ENCODE data around the gene COL4A2.

COL4A2 gene

DNA sequence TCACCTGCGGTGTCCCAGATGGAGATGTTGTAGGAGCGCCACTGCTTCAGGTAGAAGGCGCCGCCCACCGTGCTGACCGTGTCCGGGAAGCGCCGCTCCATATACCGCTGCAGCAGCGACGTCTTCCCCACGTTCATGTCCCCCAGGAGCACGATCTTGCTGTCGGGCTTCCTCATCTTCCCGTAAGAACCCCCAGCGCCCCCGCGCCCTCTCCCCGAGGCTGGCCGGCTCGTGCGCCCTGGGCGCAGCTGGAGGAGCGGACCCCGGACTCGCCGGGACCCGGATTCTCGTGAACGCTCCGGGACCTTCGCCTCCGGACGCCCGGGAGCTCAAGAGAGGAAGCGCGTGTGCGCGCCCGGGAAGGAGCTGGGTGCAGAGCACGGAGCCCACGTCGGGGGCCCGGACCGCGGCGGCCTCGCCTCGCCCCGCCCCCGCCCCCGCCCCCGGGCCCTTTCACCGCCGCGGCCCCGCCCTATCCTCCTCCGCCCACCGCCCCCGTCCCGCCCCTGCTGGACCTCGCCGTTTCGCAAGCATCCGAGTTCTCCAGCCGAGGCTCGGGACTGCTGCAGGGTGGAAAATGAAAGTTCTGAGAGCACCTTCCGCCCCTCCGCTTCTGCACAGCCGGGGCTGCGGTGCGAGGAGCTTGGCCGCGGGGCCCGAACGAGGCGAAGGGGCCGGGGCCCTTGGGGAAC, 254.4 kb downstream of the COL4A2 start, which contains the start of gene RAB20:
TSS of gene RAB20 (minus strand) at position 379 of the 692 bp plus-strand sequence. CDS start at position 176, 203 bp downstream.
- no peak for DNase-seq (ENCODE audit: low read depth, low spot score)
- TF ChIP-seq CTCF (IDR thresholded peaks at IDR 0.05; ENCODE audit: insufficient read depth, low read length, missing control alignments): no peak
- POLR2A ChIA-PET: interaction anchor here (0.6 to 1.3 kb wide), 4 partner anchors 15 to 83 kb away, joined by 3 to 4 read pairs (median 3); partner anchors contain the start of gene NAXD
- CTCF ChIA-PET: interaction anchor here (0.9 kb wide), 2 partner anchors 31 to 106 kb away, joined by 3 to 4 read pairs; no protein-coding TSS in a partner anchor
- peak within 1 kb of the TSS; percentile 76 for H3K4me3 ChIP-seq (ENCODE audit: low read depth, low read length)

DNA sequence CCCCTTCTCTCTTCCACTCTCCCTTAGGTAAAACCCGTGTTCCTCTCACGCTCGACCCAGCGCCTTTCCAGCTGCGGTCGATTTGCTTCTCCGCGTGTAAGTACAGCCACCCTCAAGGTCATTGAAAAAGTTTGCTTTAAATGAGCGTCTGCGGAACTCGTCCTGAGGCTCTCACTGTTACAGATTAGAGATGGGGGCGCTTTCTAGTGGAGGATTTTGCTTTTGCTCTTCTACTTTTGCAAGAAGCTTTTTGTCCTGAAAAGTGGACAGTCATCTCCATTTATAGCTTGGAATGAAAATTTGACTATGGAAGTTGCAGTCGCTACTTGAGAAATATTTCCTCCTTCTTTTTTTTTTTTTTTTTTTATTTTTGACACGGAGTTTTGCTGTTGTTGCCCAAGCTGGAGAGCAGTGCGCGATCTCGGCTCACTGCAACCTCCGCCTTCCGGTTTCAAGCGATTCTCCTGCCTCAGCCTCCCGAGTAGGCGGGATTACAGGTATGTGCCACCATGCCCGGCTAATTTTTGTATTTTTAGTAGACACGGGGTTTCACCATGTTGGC, 255.0 kb downstream of the COL4A2 start:
- CTCF ChIA-PET: interaction anchor here (0.9 kb wide), 2 partner anchors 30 to 106 kb away, joined by 3 to 4 read pairs; no protein-coding TSS in a partner anchor
- peak overlapping the region; percentile 76 for H3K4me3 ChIP-seq (ENCODE audit: low read depth, low read length)
- no peak for DNase-seq (ENCODE audit: low read depth, low spot score)
- no peak for TF ChIP-seq CTCF (IDR thresholded peaks at IDR 0.05; ENCODE audit: insufficient read depth, low read length, missing control alignments)
- POLR2A ChIA-PET: interaction anchor here (0.6 to 1.3 kb wide), 4 partner anchors 15 to 82 kb away, joined by 3 to 4 read pairs (median 3); partner anchors contain the start of gene NAXD

Measured in AG04449 (cell line).